OCI-LY7 (cell line): Measurements from ENCODE around the gene GNMT. TPM values are rescaled to one million over a fixed set of nuclear protein-coding genes. Genes with fewer than 3 reads are reported as not detected.
A peak's percentile ranks its signal among the peaks of the same experiment; 100 is the strongest.

Source experiments
- Bru-seq: library from RNA; stranded (reverse); fragments of 400-500 nt; gene quantifications from one replicate; lab custom pipeline; 2021; lab: Mats Ljungman, UMichigan
- BruChase-seq, 2 experiments: library from RNA; stranded (reverse); fragments of 400-500 nt; gene quantifications; one replicate each; lab custom pipeline; 2021; lab: Mats Ljungman, UMichigan
- BruUV-seq: library from RNA; stranded (reverse); fragments of 400-500 nt; replicated peaks from 2 replicates; lab custom pipeline; 2021; lab: Mats Ljungman, UMichigan
- CTCF ChIA-PET: fragments of 300-600 bp; sonication (Branson Sonifier 250); formaldehyde crosslinking; loops from one replicate; lab custom pipeline; 2022; ENCODE audit warnings: antibody characterized with exemption; ENCODE audit not compliant: unreplicated experiment; lab: Charles Lee
- POLR2A ChIA-PET: fragments of 300-600 bp; sonication (Branson Sonifier 250); formaldehyde crosslinking; loops from one replicate; lab custom pipeline; 2022; ENCODE audit warnings: antibody characterized with exemption; lab: Charles Lee
- DNase-seq: peaks from one replicate; pipeline ENCODE4 v3.0.0-alpha.2; 2015; ENCODE audit warnings: low spot score
- H2AFZ ChIP-seq: fragments of 200-600 bp; sonication (generic), shearing (Covaris generic); 2 replicates; pipeline ENCODE4 v1.6.1; 2014; ENCODE audit warnings: mild to moderate bottlenecking, antibody characterized with exemption, low read length, moderate library complexity
- H3K27ac ChIP-seq: fragments of 200-600 bp; sonication (generic); 2 replicates; pipeline ENCODE4 v1.5.1; 2014; ENCODE audit warnings: mixed run types, low read depth, mild to moderate bottlenecking, moderate library complexity, low read length, inconsistent platforms; ENCODE audit not compliant: poor library complexity, severe bottlenecking
- H3K36me3 ChIP-seq: fragments of 200-600 bp; sonication (generic); 2 replicates; pipeline ENCODE4 v1.6.1; 2014; ENCODE audit warnings: mild to moderate bottlenecking, antibody characterized with exemption, low read length, moderate library complexity, mixed read lengths; ENCODE audit not compliant: insufficient read depth
- H3K4me1 ChIP-seq: fragments of 200-600 bp; sonication (generic); 2 replicates; pipeline ENCODE4 v1.5.1; 2014; ENCODE audit warnings: mild to moderate bottlenecking, low read length; ENCODE audit not compliant: insufficient read depth, poor library complexity, severe bottlenecking
- H3K4me2 ChIP-seq: fragments of 200-600 bp; sonication (generic); 2 replicates; pipeline ENCODE4 v1.6.1; 2014; ENCODE audit warnings: mild to moderate bottlenecking, low read length
- H3K4me3 ChIP-seq: fragments of 200-600 bp; sonication (generic); 2 replicates; pipeline ENCODE4 v1.5.1; 2014; ENCODE audit warnings: mild to moderate bottlenecking, low read depth, low read length; ENCODE audit not compliant: poor library complexity, severe bottlenecking
- H3K79me2 ChIP-seq: fragments of 200-600 bp; sonication (generic); 2 replicates; pipeline ENCODE4 v1.6.1; 2016; ENCODE audit warnings: low read depth, mild to moderate bottlenecking, low read length, moderate library complexity, mixed read lengths; ENCODE audit not compliant: insufficient read depth
- H3K9me2 ChIP-seq: fragments of 200-600 bp; sonication (generic); 2 replicates; pipeline ENCODE4 v1.6.1; 2016; ENCODE audit warnings: mild to moderate bottlenecking, low read length, mixed read lengths; ENCODE audit not compliant: insufficient read depth
- H3K9me3 ChIP-seq: fragments of 200-600 bp; sonication (generic); 2 replicates; pipeline ENCODE4 v1.6.1; 2014; ENCODE audit warnings: mild to moderate bottlenecking, mixed run types, low read length, mixed read lengths
- H4K20me1 ChIP-seq: fragments of 200-600 bp; sonication (generic); 2 replicates; pipeline ENCODE4 v1.6.1; 2014; ENCODE audit warnings: mild to moderate bottlenecking, antibody characterized with exemption, low read length, moderate library complexity, mixed read lengths; ENCODE audit not compliant: insufficient read depth
- EZH2phosphoT487 ChIP-seq: fragments of 200-600 bp; sonication (generic); IDR thresholded peaks from 2 replicates; pipeline ENCODE4 v1.6.1; 2018; ENCODE audit warnings: low read depth, borderline replicate concordance, mild to moderate bottlenecking, mixed run types, antibody characterized with exemption, low read length, moderate library complexity, mixed read lengths
- intact Hi-C: fragments of 100-400 bp; cut with micrococcal nuclease; formaldehyde crosslinking; loops from one replicate; pipeline ENCODE4 v1.10.0; 2022; ENCODE audit not compliant: unreplicated experiment
- long read RNA-seq: library from polyadenylated mRNA; stranded (forward); transcript quantifications from one replicate; pipeline ENCODE4 v2.0.0, GENCODE V29; 2022
- total RNA-seq, 2 experiments: library from RNA; depleted of rRNA in 1 of 2; stranded (reverse); fragments of >200 nt in 1 of 2; shearing (Covaris generic) in 1 of 2; gene quantifications; 2 replicates each; pipeline ENCODE4 v1.2.3, GENCODE V29; 2014 to 2022
- TF ChIP-seq, protein P1 (sequence below): fragments of 200-600 bp; sonication (generic); conservative IDR thresholded peaks from 2 replicates; pipeline ENCODE4 v1.5.1; 2014; ENCODE audit warnings: mild to moderate bottlenecking, antibody characterized with exemption, low read length, moderate library complexity, mixed read lengths

Gene GNMT
- total RNA-seq (2014; rRNA removed; shearing (Covaris generic)), result 1.7 TPM in 1 of 2 replicates, not detected in the other
- total RNA-seq (2022), result 1.7 and 2.2 TPM in 2 replicates
- Bru-seq, nascent RNA, result percentile 40 among the genes with signal in this experiment
- BruChase-seq, experiment 1, labeled RNA remaining after a 6-hour chase, result percentile 52 among the genes with signal in this experiment
- percentile 52 among the genes with signal in this experiment for BruChase-seq, experiment 2, labeled RNA remaining after a 2-hour chase
- long read RNA-seq, partial matches to known transcripts, result 0 of 1 reads
- long read RNA-seq, other reads (novel, unspliced or antisense), result 1 of 1 reads

DNA sequence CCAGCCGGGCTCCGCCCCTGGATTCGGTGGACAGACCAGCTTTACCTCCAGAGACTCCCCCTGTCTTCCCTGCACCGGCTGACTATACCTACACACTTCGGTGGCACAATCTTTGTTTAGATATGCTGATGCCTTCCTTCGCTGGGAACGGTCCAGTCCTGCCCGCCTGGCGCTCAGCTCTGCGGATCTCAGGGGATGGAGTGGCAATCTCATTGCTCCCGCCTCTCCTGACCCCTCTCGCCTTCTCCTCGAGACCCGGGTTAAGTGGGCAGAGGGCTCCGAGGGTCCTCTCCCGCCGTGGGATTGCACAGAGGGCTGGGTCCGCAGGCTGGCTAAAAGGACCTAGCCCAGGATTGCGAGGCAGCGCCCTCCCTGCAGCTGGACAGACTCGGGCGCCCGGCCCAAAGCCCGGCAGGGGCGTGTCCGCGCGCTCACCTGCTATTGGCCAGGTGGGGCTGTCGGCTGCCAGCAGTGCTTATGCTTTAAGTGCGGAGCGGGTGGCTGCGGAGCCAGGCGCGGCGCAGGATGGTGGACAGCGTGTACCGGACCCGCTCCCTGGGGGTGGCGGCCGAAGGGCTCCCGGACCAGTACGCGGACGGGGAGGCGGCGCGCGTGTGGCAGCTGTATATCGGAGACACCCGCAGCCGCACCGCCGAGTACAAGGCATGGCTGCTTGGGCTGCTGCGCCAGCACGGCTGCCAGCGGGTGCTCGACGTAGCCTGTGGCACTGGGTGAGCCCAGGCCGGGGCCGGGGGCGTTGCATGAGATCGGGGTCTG lies at the start of gene GNMT:
Gene GNMT (plus strand): TSS at position 512 of the 777 bp plus-strand sequence. CDS start 14 bp downstream, at position 526.
- CTCF ChIA-PET, result no interaction called here
- Histone ChIP-seq H3K27ac (no peak within 1 kb of the TSS), H3K9me2 (no peaks in the 10 kb centered on the region), H3K79me2 (no peaks in the 10 kb centered on the region), H3K36me3 (peaks cover 9% of the 10 kb centered on the region; the same call in 1 of the 2 replicates), H4K20me1 (no peaks in the 10 kb centered on the region), H2AFZ (no peak within 1 kb of the TSS), H3K4me2 (no peak within 1 kb of the TSS), H3K4me3 (no peak within 1 kb of the TSS), H3K4me1 (no peaks in the 10 kb centered on the region), H3K9me3 (no peaks in the 10 kb centered on the region)
- no TSS peak for BruUV-seq
- intact Hi-C loops, result no loop called here
- DNase-seq, result no peak
- POLR2A ChIA-PET, result no interaction called here
- TF ChIP-seq, protein P1, sequence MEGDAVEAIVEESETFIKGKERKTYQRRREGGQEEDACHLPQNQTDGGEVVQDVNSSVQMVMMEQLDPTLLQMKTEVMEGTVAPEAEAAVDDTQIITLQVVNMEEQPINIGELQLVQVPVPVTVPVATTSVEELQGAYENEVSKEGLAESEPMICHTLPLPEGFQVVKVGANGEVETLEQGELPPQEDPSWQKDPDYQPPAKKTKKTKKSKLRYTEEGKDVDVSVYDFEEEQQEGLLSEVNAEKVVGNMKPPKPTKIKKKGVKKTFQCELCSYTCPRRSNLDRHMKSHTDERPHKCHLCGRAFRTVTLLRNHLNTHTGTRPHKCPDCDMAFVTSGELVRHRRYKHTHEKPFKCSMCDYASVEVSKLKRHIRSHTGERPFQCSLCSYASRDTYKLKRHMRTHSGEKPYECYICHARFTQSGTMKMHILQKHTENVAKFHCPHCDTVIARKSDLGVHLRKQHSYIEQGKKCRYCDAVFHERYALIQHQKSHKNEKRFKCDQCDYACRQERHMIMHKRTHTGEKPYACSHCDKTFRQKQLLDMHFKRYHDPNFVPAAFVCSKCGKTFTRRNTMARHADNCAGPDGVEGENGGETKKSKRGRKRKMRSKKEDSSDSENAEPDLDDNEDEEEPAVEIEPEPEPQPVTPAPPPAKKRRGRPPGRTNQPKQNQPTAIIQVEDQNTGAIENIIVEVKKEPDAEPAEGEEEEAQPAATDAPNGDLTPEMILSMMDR, result no peak
- no peak for TF ChIP-seq EZH2phosphoT487

GRCh38 chr6:42911171-42912021 lies 49.2 kb upstream of the GNMT start:
- TF ChIP-seq EZH2phosphoT487, result no peak
- TF ChIP-seq, protein P1, result no peak
- no peaks in the 10 kb centered on the region for H3K9me2 ChIP-seq
- no peaks in the 10 kb centered on the region for H3K9me3 ChIP-seq
- no peak overlapping the region for H3K27ac ChIP-seq
- ChIA-PET POLR2A (interaction anchor here (0.7 kb wide), 1 partner anchor 559 kb away, joined by 5 read pairs; no protein-coding TSS in a partner anchor), CTCF (no interaction called here)
- peaks cover 12% of the 10 kb centered on the region for H3K4me1 ChIP-seq
- H2AFZ ChIP-seq, result no peak overlapping the region
- no peak for DNase-seq
- intact Hi-C loops, result no loop called here
- H3K79me2 ChIP-seq, result no peaks in the 10 kb centered on the region
- no peak overlapping the region for H3K4me3 ChIP-seq
- H3K4me2 ChIP-seq, result no peak overlapping the region
- H4K20me1 ChIP-seq, result no peaks in the 10 kb centered on the region
- BruUV-seq, result no TSS peak
- no peaks in the 10 kb centered on the region for H3K36me3 ChIP-seq
